HCT116 (cell line): ENCODE measurements around the gene MAP9. TPM values are rescaled to one million over a fixed set of nuclear protein-coding genes. Genes with fewer than 3 reads are reported as not detected.

Source experiments
- ATAC-seq: fragments of 200-7000 bp; cut with Tn5 transposase; 2 replicates; pipeline ENCODE4 v1.9.1; 2020; ENCODE audit warnings: mild to moderate bottlenecking, moderate library complexity
- BruUV-seq: library from RNA; stranded (reverse); fragments of 400-500 nt; replicated peaks from 2 replicates; lab custom pipeline; 2021; lab: Mats Ljungman, UMichigan
- CTCF ChIA-PET: fragments of 300-600 bp; sonication (Branson Sonifier 250); formaldehyde crosslinking; loops from one replicate; lab custom pipeline; 2021; ENCODE audit warnings: antibody characterized with exemption; lab: Charles Lee
- POLR2A ChIA-PET: fragments of 300-600, 350-600 bp; sonication (Branson Sonifier 250); formaldehyde crosslinking; loops from one replicate; lab custom pipeline; 2021; ENCODE audit warnings: antibody characterized with exemption; lab: Charles Lee
- RAD21 ChIA-PET, 2 experiments: fragments of 300-600 bp; sonication (Branson Sonifier 250); formaldehyde crosslinking; loops; one replicate each; lab custom pipeline; 2023; ENCODE audit warnings: low total read pairs in 2 of 2; ENCODE audit not compliant: uncharacterized antibody in 2 of 2, unreplicated experiment in 2 of 2, low non-redundant PET in 1 of 2; lab: Charles Lee
- DNase-seq: peaks from one replicate; pipeline ENCODE4 v3.0.0-alpha.2; 2010; ENCODE audit warnings: low read depth, low spot score
- H2AFZ ChIP-seq: fragments of 200-600 bp; shearing (Covaris generic), sonication (generic); 2 replicates; pipeline ENCODE4 v1.6.1; 2017; ENCODE audit warnings: low read depth, mixed run types, mixed read lengths, antibody characterized with exemption, low read length; ENCODE audit not compliant: poor library complexity, severe bottlenecking
- H3K27ac ChIP-seq: 2 replicates; pipeline ENCODE4 v1.5.1; 2012; ENCODE audit warnings: low read depth, low read length
- H3K27me3 ChIP-seq: fragments of 200-600 bp; sonication (generic); 2 replicates; pipeline ENCODE4 v1.6.1; 2016; ENCODE audit warnings: mixed run types, low read length, mixed read lengths; ENCODE audit not compliant: insufficient read depth
- H3K36me3 ChIP-seq, 2 experiments: fragments of 200-500 bp in 1 of 2; fragments of 200-600 bp in 1 of 2; sonication (Bioruptor generic) in 1 of 2; sonication (generic) in 1 of 2; 2 replicates each; pipeline versions ENCODE4 v1.5.1 to v1.6.1; 2014 to 2016; ENCODE audit warnings: low read length in 2 of 2, inconsistent platforms in 1 of 2, mixed read lengths in 1 of 2, mixed run types in 1 of 2; ENCODE audit not compliant: insufficient read depth in 2 of 2, control insufficient read depth in 1 of 2
- H3K4me1 ChIP-seq, 2 experiments: fragments of 200-600 bp in 1 of 2; sonication (generic) in 1 of 2; 2 replicates each; pipeline versions ENCODE4 v1.5.1 to v1.6.1; 2012 to 2017; ENCODE audit warnings: low read length in 2 of 2, inconsistent platforms in 1 of 2, mild to moderate bottlenecking in 1 of 2, mixed read lengths in 1 of 2, mixed run types in 1 of 2, moderate library complexity in 1 of 2; ENCODE audit not compliant: insufficient read depth in 2 of 2, control insufficient read depth in 1 of 2
- H3K4me2 ChIP-seq: fragments of 200-600 bp; sonication (generic); 2 replicates; pipeline ENCODE4 v1.6.1; 2017; ENCODE audit warnings: mixed run types, low read length, mixed read lengths
- H3K4me3 ChIP-seq, 2 experiments: fragments of 200-600 bp in 1 of 2; sonication (generic) in 1 of 2; replicated peaks in 1 of 2; 2 replicates each; pipeline ENCODE4 v1.5.1; 2011 to 2016; ENCODE audit warnings: low read length in 2 of 2, control low read depth in 1 of 2, low read depth in 1 of 2, mild to moderate bottlenecking in 1 of 2, mixed read lengths in 1 of 2, mixed run types in 1 of 2
- H3K79me2 ChIP-seq: fragments of 200-600 bp; sonication (generic); 2 replicates; pipeline ENCODE4 v1.6.1; 2017; ENCODE audit warnings: mild to moderate bottlenecking, mixed run types, low read length, moderate library complexity, mixed read lengths; ENCODE audit not compliant: insufficient read depth
- H3K9ac ChIP-seq: fragments of 200-600 bp; sonication (generic); 2 replicates; pipeline ENCODE4 v1.6.1; 2016; ENCODE audit warnings: low read length, mixed read lengths
- H3K9me2 ChIP-seq: fragments of 200-600 bp; sonication (generic), shearing (Covaris generic); 2 replicates; pipeline ENCODE4 v1.6.1; 2017; ENCODE audit warnings: mixed run types, mild to moderate bottlenecking, moderate library complexity; ENCODE audit not compliant: insufficient read depth
- H3K9me3 ChIP-seq, 2 experiments: fragments of 200-500 bp in 1 of 2; fragments of 200-600 bp in 1 of 2; sonication (Bioruptor generic) in 1 of 2; sonication (generic) in 1 of 2; 2 replicates each; pipeline ENCODE4 v1.6.1; 2014 to 2017; ENCODE audit warnings: low read length in 2 of 2, mixed read lengths in 2 of 2, inconsistent platforms in 1 of 2, low read depth in 1 of 2, mild to moderate bottlenecking in 1 of 2, mixed run types in 1 of 2, moderate library complexity in 1 of 2; ENCODE audit not compliant: control insufficient read depth in 1 of 2, insufficient read depth in 1 of 2
- H4K20me1 ChIP-seq: fragments of 200-600 bp; sonication (generic), shearing (Covaris generic); 2 replicates; pipeline ENCODE4 v1.6.1; 2017; ENCODE audit warnings: mixed run types, mild to moderate bottlenecking, moderate library complexity; ENCODE audit not compliant: insufficient read depth
- CBX3 ChIP-seq: IDR thresholded peaks from 2 replicates; pipeline ENCODE4 v1.6.1; 2012; ENCODE audit warnings: low read depth
- CEBPB ChIP-seq: IDR thresholded peaks from 2 replicates; pipeline ENCODE4 v1.6.1; 2012; ENCODE audit warnings: low read depth
- EGR1 ChIP-seq: IDR thresholded peaks from 2 replicates; pipeline ENCODE4 v1.6.1; 2012; ENCODE audit warnings: low read depth
- ELF1 ChIP-seq: IDR thresholded peaks from 2 replicates; pipeline ENCODE4 v1.6.1; 2012; ENCODE audit warnings: low read depth, borderline replicate concordance
- FOSL1 ChIP-seq: IDR thresholded peaks from 2 replicates; pipeline ENCODE4 v1.6.1; 2012; ENCODE audit warnings: low read depth
- JUND ChIP-seq: IDR thresholded peaks from 2 replicates; pipeline ENCODE4 v1.6.1; 2012
- POLR2A ChIP-seq: IDR thresholded peaks from 2 replicates; pipeline ENCODE4 v1.7.0; 2011; ENCODE audit warnings: borderline replicate concordance; ENCODE audit not compliant: insufficient read depth, insufficient read length; ENCODE audit errors: extremely low read depth
- POLR2AphosphoS5 ChIP-seq: IDR thresholded peaks from 2 replicates; pipeline ENCODE4 v1.6.1; 2011; ENCODE audit warnings: mild to moderate bottlenecking, low read depth, low read length, moderate library complexity
- RAD21 ChIP-seq: IDR thresholded peaks from 2 replicates; pipeline ENCODE4 v1.6.1; 2012; ENCODE audit warnings: low read depth, mild to moderate bottlenecking
- SP1 ChIP-seq: IDR thresholded peaks from 2 replicates; pipeline ENCODE4 v1.6.1; 2012; ENCODE audit warnings: low read depth
- SRF ChIP-seq: IDR thresholded peaks from 2 replicates; pipeline ENCODE4 v1.6.1; 2012; ENCODE audit warnings: low read depth
- TCF7L2 ChIP-seq: IDR thresholded peaks from 2 replicates; pipeline ENCODE4 v1.7.0; 2011; ENCODE audit warnings: borderline replicate concordance, inconsistent platforms; ENCODE audit not compliant: insufficient read depth, insufficient read length; ENCODE audit errors: extremely low read depth
- YY1 ChIP-seq: IDR thresholded peaks from 2 replicates; pipeline ENCODE4 v1.6.1; 2011; ENCODE audit warnings: low read length, low read depth, moderate library complexity, mild to moderate bottlenecking; ENCODE audit not compliant: insufficient replicate concordance; ENCODE audit errors: extremely low read depth
- ZFX ChIP-seq: fragments of 450-650 bp; IDR thresholded peaks from 2 replicates; pipeline ENCODE4 v1.6.1; 2017
- ZNF274 ChIP-seq: fragments of 200-500 bp; sonication (Bioruptor generic); IDR thresholded peaks from 2 replicates; pipeline ENCODE4 v1.6.1; 2014; ENCODE audit warnings: mild to moderate bottlenecking, low read depth, low read length, inconsistent platforms
- intact Hi-C: fragments of 100-400 bp; cut with micrococcal nuclease; formaldehyde crosslinking; loops from 2 replicates; pipeline ENCODE4 v1.10.0; 2022
- total RNA-seq: library from RNA; stranded (reverse); gene quantifications from one replicate; pipeline ENCODE4 v1.2.1, GENCODE V29; 2021; ENCODE audit not compliant: unreplicated experiment
- TF ChIP-seq, protein P1 (sequence below): IDR thresholded peaks from 2 replicates; pipeline ENCODE4 v1.6.1; 2011; ENCODE audit warnings: mild to moderate bottlenecking, low read length, moderate library complexity; ENCODE audit not compliant: insufficient replicate concordance; ENCODE audit errors: extremely low read depth
- TF ChIP-seq, protein P2 (sequence below), 3 experiments: fragments of 200-600 bp in 1 of 3; sonication (generic) in 1 of 3; IDR thresholded peaks in 2 of 3; conservative IDR thresholded peaks in 1 of 3; 2 replicates each; pipeline ENCODE4 v1.5.1; 2012 to 2017; ENCODE audit warnings: low read depth in 2 of 3, low read length in 2 of 3, antibody characterized with exemption in 1 of 3, borderline replicate concordance in 1 of 3, control low read depth in 1 of 3, mild to moderate bottlenecking in 1 of 3, mixed read lengths in 1 of 3, mixed run types in 1 of 3, moderate library complexity in 1 of 3; ENCODE audit not compliant: insufficient read depth in 1 of 3
- TF ChIP-seq, protein P3 (sequence below): IDR thresholded peaks from 2 replicates; pipeline ENCODE4 v1.6.1; 2012

The MAP9 gene
- total RNA-seq, 1 experiment from 2014 or later, result 0.32 TPM

DNA sequence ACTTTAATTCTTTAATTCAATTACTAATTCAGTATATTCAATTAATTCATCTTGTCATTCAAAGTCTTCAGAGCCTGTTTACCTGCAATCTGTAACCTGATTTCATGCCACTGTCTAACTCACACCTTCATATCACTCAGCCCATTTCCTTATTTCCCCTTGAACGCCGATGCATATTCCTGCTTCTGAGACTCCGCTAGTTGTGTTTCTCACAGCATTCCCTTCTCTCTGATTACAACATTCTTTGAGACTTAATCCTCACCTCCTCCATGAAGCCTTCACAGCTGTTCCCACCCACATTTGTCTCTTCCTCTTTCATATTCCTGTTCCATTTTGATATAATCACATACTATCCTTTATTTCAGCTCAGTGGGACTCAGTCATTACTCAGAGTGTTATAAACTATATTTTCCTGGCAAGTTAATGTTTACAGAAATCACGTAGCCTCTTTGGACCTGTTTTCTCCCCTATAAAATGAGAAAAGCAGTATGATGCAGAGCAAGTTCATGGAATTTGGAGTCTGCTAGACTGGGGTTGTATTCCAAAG, 69.0 kb downstream of the MAP9 start:
- ATAC-seq, result no peak
- no peaks in the 10 kb centered on the region for H3K27me3 ChIP-seq
- no peaks in the 10 kb centered on the region for H3K9me2 ChIP-seq
- H3K4me2 ChIP-seq, result no peak overlapping the region
- no peaks in the 10 kb centered on the region for H3K9me3 ChIP-seq
- POLR2A ChIA-PET, result no interaction called here
- no peaks in the 10 kb centered on the region for H3K79me2 ChIP-seq
- no peak overlapping the region for H2AFZ ChIP-seq
- no peaks in the 10 kb centered on the region for H3K36me3 ChIP-seq
- no peak for DNase-seq
- no peaks in the 10 kb centered on the region for H3K4me1 ChIP-seq
- BruUV-seq, result no TSS peak
- H3K9ac ChIP-seq, result no peak overlapping the region
- TF ChIP-seq ZFX (no peak), ELF1 (no peak), SRF (no peak), POLR2A (no peak), CBX3 (no peak), POLR2AphosphoS5 (no peak), FOSL1 (no peak), SP1 (no peak), EGR1 (no peak), ZNF274 (no peak), TCF7L2 (no peak), RAD21 (no peak), JUND (no peak), CEBPB (no peak), YY1 (no peak)
- TF ChIP-seq, protein P1, sequence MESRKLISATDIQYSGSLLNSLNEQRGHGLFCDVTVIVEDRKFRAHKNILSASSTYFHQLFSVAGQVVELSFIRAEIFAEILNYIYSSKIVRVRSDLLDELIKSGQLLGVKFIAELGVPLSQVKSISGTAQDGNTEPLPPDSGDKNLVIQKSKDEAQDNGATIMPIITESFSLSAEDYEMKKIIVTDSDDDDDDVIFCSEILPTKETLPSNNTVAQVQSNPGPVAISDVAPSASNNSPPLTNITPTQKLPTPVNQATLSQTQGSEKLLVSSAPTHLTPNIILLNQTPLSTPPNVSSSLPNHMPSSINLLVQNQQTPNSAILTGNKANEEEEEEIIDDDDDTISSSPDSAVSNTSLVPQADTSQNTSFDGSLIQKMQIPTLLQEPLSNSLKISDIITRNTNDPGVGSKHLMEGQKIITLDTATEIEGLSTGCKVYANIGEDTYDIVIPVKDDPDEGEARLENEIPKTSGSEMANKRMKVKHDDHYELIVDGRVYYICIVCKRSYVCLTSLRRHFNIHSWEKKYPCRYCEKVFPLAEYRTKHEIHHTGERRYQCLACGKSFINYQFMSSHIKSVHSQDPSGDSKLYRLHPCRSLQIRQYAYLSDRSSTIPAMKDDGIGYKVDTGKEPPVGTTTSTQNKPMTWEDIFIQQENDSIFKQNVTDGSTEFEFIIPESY, result no peak
- TF ChIP-seq, protein P2, sequence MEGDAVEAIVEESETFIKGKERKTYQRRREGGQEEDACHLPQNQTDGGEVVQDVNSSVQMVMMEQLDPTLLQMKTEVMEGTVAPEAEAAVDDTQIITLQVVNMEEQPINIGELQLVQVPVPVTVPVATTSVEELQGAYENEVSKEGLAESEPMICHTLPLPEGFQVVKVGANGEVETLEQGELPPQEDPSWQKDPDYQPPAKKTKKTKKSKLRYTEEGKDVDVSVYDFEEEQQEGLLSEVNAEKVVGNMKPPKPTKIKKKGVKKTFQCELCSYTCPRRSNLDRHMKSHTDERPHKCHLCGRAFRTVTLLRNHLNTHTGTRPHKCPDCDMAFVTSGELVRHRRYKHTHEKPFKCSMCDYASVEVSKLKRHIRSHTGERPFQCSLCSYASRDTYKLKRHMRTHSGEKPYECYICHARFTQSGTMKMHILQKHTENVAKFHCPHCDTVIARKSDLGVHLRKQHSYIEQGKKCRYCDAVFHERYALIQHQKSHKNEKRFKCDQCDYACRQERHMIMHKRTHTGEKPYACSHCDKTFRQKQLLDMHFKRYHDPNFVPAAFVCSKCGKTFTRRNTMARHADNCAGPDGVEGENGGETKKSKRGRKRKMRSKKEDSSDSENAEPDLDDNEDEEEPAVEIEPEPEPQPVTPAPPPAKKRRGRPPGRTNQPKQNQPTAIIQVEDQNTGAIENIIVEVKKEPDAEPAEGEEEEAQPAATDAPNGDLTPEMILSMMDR (IDR thresholded peaks at IDR 0.05 in 2 of 3, conservative IDR thresholded peaks at IDR 0.05 in 1 of 3; ENCODE audit: borderline replicate concordance in 1 of 3, insufficient read depth in 1 of 3, low read depth in 2 of 3, low read length in 2 of 3), result no peak
- TF ChIP-seq, protein P3, sequence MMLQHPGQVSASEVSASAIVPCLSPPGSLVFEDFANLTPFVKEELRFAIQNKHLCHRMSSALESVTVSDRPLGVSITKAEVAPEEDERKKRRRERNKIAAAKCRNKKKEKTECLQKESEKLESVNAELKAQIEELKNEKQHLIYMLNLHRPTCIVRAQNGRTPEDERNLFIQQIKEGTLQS, result no peak
- TF ChIP-seq, all 23 proteins: peak for 0
- Histone ChIP-seq H4K20me1 (no peaks in the 10 kb centered on the region), H3K27ac (no peak overlapping the region), H3K4me3 (no peak overlapping the region)
- RAD21 ChIA-PET, result no interaction called here
- CTCF ChIA-PET, result no interaction called here
- intact Hi-C loops, result no loop called here
